ENCODE measurements around the gene RIPK4. TPM values are rescaled to one million over a fixed set of nuclear protein-coding genes. Genes with fewer than 3 reads are reported as not detected.

Gene RIPK4
- total and polyA plus RNA-seq, 2 of the 13 experiments (the other 11 are each of a cell fraction or from before 2014, with no cell fraction given) = 3.1 to 4.9 TPM

DNA sequence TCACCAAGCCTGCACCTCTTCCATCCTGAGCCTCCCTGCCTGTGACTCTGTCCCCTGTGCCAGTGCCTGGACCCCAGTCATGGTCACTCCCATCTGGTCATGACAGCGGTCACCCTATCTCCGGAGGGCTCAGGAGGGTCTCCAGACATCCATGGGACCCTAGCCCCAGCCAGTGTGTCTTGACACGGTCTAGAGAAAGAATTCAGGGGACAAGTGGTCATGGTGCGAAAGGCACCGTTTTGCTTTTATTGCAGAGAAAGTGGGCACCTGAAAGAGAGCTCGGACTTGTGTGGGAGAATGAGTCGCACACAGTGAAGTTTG lies 4.7 kb upstream of the RIPK4 start:
- ChIA-PET POLR2A (interaction anchor here (0.6 kb wide), 1 partner anchor 22 kb away, joined by 5 read pairs; no protein-coding TSS in a partner anchor), CTCF (ENCODE audit: low intra/inter-chr PET ratio, low total read pairs) (no interaction called here)
- FAIRE-seq = no peak
- Histone ChIP-seq H3K9me3 (ENCODE audit: low read length) (no peaks in the 10 kb centered on the region), H3K4me2 (ENCODE audit: low read depth, low read length) (no peak overlapping the region), H3K79me2 (ENCODE audit: insufficient read depth, low read length) (no peaks in the 10 kb centered on the region), H3K9ac (ENCODE audit: insufficient read depth, low read depth, low read length) (no peak overlapping the region), H3K36me3 (replicated peaks in 1 of 2; ENCODE audit: control insufficient read depth in 1 of 2, insufficient read depth in 2 of 2, low read length in 2 of 2) (no peaks in the 10 kb centered on the region), H2AFZ (ENCODE audit: low read length) (no peak overlapping the region), H3K4me3 (replicated peaks in 1 of 3; ENCODE audit: insufficient read depth in 1 of 3, low read depth in 2 of 3, low read length in 3 of 3) (no peak overlapping the region), H3K4me1 (ENCODE audit: insufficient read depth, low read length) (peaks cover 66% of the 10 kb centered on the region), H3K27me3 (ENCODE audit: control insufficient read depth in 1 of 2, insufficient read depth in 2 of 2, low read length in 2 of 2) (peaks cover 8 to 59% of the 10 kb centered on the region in 2 experiments), H3K27ac (ENCODE audit: extremely low read length, insufficient read depth, low read length) (no peak overlapping the region), H4K20me1 (ENCODE audit: insufficient read depth, low read length) (no peaks in the 10 kb centered on the region)
- WGBS (ENCODE audit: low lambda C conversion rate) = 88% methylated on average over 7 of the region's 7 CpGs
- in situ Hi-C loops (cut with HindIII; ENCODE audit: extremely low pct_ligation_motif_present, low pct_unique_long_range_greater_than_20kb) (no loop called here), intact Hi-C loops (cut with micrococcal nuclease; ENCODE audit: unreplicated experiment) (no loop called here)
- BruUV-seq (replicated peaks) = no TSS peak
- no peak for ATAC-seq
- DNase-seq (ENCODE audit: low spot score) = no peak
- TF ChIP-seq, protein P1, sequence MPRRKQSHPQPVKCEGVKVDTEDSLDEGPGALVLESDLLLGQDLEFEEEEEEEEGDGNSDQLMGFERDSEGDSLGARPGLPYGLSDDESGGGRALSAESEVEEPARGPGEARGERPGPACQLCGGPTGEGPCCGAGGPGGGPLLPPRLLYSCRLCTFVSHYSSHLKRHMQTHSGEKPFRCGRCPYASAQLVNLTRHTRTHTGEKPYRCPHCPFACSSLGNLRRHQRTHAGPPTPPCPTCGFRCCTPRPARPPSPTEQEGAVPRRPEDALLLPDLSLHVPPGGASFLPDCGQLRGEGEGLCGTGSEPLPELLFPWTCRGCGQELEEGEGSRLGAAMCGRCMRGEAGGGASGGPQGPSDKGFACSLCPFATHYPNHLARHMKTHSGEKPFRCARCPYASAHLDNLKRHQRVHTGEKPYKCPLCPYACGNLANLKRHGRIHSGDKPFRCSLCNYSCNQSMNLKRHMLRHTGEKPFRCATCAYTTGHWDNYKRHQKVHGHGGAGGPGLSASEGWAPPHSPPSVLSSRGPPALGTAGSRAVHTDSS (CRISPR knock-in tag; conservative IDR thresholded peaks at IDR 0.05) = no peak
- TF ChIP-seq, protein P2, sequence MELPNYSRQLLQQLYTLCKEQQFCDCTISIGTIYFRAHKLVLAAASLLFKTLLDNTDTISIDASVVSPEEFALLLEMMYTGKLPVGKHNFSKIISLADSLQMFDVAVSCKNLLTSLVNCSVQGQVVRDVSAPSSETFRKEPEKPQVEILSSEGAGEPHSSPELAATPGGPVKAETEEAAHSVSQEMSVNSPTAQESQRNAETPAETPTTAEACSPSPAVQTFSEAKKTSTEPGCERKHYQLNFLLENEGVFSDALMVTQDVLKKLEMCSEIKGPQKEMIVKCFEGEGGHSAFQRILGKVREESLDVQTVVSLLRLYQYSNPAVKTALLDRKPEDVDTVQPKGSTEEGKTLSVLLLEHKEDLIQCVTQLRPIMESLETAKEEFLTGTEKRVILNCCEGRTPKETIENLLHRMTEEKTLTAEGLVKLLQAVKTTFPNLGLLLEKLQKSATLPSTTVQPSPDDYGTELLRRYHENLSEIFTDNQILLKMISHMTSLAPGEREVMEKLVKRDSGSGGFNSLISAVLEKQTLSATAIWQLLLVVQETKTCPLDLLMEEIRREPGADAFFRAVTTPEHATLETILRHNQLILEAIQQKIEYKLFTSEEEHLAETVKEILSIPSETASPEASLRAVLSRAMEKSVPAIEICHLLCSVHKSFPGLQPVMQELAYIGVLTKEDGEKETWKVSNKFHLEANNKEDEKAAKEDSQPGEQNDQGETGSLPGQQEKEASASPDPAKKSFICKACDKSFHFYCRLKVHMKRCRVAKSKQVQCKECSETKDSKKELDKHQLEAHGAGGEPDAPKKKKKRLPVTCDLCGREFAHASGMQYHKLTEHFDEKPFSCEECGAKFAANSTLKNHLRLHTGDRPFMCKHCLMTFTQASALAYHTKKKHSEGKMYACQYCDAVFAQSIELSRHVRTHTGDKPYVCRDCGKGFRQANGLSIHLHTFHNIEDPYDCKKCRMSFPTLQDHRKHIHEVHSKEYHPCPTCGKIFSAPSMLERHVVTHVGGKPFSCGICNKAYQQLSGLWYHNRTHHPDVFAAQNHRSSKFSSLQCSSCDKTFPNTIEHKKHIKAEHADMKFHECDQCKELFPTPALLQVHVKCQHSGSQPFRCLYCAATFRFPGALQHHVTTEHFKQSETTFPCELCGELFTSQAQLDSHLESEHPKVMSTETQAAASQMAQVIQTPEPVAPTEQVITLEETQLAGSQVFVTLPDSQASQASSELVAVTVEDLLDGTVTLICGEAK (IDR thresholded peaks at IDR 0.05) = no peak
- TF ChIP-seq, protein P2 (CRISPR knock-in tag; IDR thresholded peaks at IDR 0.05) = no peak
- TF ChIP-seq PTBP1 (IDR thresholded peaks at IDR 0.05; ENCODE audit: low read depth, low read length, poor library complexity, severe bottlenecking) (no peak), ZNF672 (CRISPR knock-in tag; IDR thresholded peaks at IDR 0.05) (no peak), ZNF564 (CRISPR knock-in tag; IDR thresholded peaks at IDR 0.05) (no peak), FOXM1 (CRISPR knock-in tag; IDR thresholded peaks at IDR 0.05) (no peak), NFYB (CRISPR knock-in tag; IDR thresholded peaks at IDR 0.05) (no peak), SIX4 (CRISPR knock-in tag; IDR thresholded peaks at IDR 0.05) (no peak), JDP2 (CRISPR knock-in tag; IDR thresholded peaks at IDR 0.05; ENCODE audit: borderline replicate concordance) (no peak), SRY (CRISPR knock-in tag; IDR thresholded peaks at IDR 0.05) (no peak), RARG (CRISPR knock-in tag; IDR thresholded peaks at IDR 0.05; ENCODE audit: low read depth) (no peak), FOSL2 (CRISPR knock-in tag; IDR thresholded peaks at IDR 0.05) (no peak), CENPX (CRISPR knock-in tag; IDR thresholded peaks at IDR 0.05) (no peak), BORCS8-MEF2B (CRISPR knock-in tag; IDR thresholded peaks at IDR 0.05) (no peak)
- TF ChIP-seq, protein P3, sequence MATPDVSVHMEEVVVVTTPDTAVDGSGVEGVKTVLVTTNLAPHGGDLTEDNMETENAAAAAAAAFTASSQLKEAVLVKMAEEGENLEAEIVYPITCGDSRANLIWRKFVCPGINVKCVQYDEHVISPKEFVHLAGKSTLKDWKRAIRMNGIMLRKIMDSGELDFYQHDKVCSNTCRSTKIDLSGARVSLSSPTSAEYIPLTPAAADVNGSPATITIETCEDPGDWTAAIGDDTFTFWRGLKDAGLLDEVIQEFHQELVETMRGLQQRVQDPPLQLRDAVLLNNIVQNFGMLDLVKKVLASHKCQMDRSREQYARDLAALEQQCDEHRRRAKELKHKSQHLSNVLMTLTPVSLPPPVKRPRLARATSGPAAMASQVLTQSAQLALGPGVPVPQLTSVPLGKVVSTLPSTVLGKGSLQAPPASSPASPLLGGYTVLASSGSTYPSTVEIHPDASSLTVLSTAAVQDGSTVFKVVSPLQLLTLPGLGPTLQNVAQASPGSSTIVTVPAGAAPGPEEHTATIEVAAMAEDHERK (CRISPR knock-in tag; IDR thresholded peaks at IDR 0.05; ENCODE audit: low read depth) = no peak
